AG08395 (cell line): ENCODE results near the gene CCR9.
A peak's percentile ranks its signal among the peaks of the same experiment; 100 is the strongest.

ENCODE experiments used
- DNase-seq: peaks from one replicate; pipeline ENCODE4 v3.0.0; 2012; ENCODE audit warnings: mixed read lengths, low spot score

CCR9 gene

GRCh38 chr3:45873036-45873435, 13.3 kb upstream of the CCR9 start:
- DNase-seq, result no peak

GRCh38 chr3:45873638-45874037, 12.7 kb upstream of the CCR9 start:
- DNase-seq, result no peak

- DNase-seq, result no peak
These were observed 11.5 kb upstream of the CCR9 start for GRCh38 chr3:45874677-45875346.

GRCh38 chr3:45878124-45878523, 8.2 kb upstream of the CCR9 start:
- no peak for DNase-seq

GRCh38 chr3:45880725-45881077, 5.6 kb upstream of the CCR9 start:
- no peak for DNase-seq

GRCh38 chr3:45881078-45882022, 5.0 kb upstream of the CCR9 start:
- peak; percentile 14 for DNase-seq

- no peak for DNase-seq
These were observed 1.8 kb upstream of the CCR9 start for GRCh38 chr3:45884368-45885201.

GRCh38 chr3:45887285-45887684, 942 bp downstream of the CCR9 start:
- no peak for DNase-seq

GRCh38 chr3:45887759-45888511, 1.6 kb downstream of the CCR9 start:
- DNase-seq, result no peak

- DNase-seq, result no peak
These were observed 3.0 kb downstream of the CCR9 start for GRCh38 chr3:45889337-45889736.

GRCh38 chr3:45890405-45890804, 4.1 kb downstream of the CCR9 start:
- DNase-seq, result no peak

- DNase-seq, result no peak
These were observed 5.8 kb downstream of the CCR9 start for GRCh38 chr3:45892161-45892560.

GRCh38 chr3:45894015-45894414, 7.7 kb downstream of the CCR9 start:
- DNase-seq, result no peak

- DNase-seq, result no peak
These were observed 9.5 kb downstream of the CCR9 start for GRCh38 chr3:45895686-45896468.

GRCh38 chr3:45896956-45897355, 10.6 kb downstream of the CCR9 start:
- DNase-seq, result no peak

- no peak for DNase-seq
These were observed 18.6 kb downstream of the CCR9 start for GRCh38 chr3:45904931-45905330.

- no peak for DNase-seq
These were observed 19.4 kb downstream of the CCR9 start for GRCh38 chr3:45905755-45906154.

GRCh38 chr3:45906681-45907407, 20.5 kb downstream of the CCR9 start:
- peak; percentile 74 for DNase-seq

GRCh38 chr3:45907769-45908705, 21.7 kb downstream of the CCR9 start:
- DNase-seq, result peak; percentile 74
